BLaER1 treated with 17β-estradiol and CSF1 and Interleukin-3, amounts not matched to agents 10 nM and 100 nM (cell line): ENCODE data around the gene TRIM40.

Experiments
- H3K27ac ChIP-seq, 11 experiments: shearing (Covaris generic); formaldehyde crosslinking; 2 replicates each; pipeline ENCODE4 v1.8.1; 2022
- H3K27me3 ChIP-seq, 11 experiments: shearing (Covaris generic); formaldehyde crosslinking; 2 replicates each; pipeline ENCODE4 v1.8.1; 2022
- H3K36me3 ChIP-seq, 11 experiments: shearing (Covaris generic); formaldehyde crosslinking; 2 replicates each; pipeline ENCODE4 v1.8.1; 2022
- H3K4me1 ChIP-seq, 10 experiments: shearing (Covaris generic); formaldehyde crosslinking; 2 replicates each; pipeline ENCODE4 v1.8.1; 2022
- H3K4me2 ChIP-seq, 11 experiments: shearing (Covaris generic); formaldehyde crosslinking; 2 replicates each; pipeline ENCODE4 v1.8.1; 2022
- H3K4me3 ChIP-seq, 10 experiments: shearing (Covaris generic); formaldehyde crosslinking; 2 replicates each; pipeline ENCODE4 v1.8.1; 2022
- H3K9ac ChIP-seq, 11 experiments: shearing (Covaris generic); formaldehyde crosslinking; 2 replicates each; pipeline ENCODE4 v1.8.1; 2022
- H3K9me3 ChIP-seq, 11 experiments: shearing (Covaris generic); formaldehyde crosslinking; replicated peaks in 1 of 11; 2 replicates each; pipeline ENCODE4 v1.8.1; 2022
- H4K20me1 ChIP-seq, 11 experiments: shearing (Covaris generic); formaldehyde crosslinking; 2 replicates each; pipeline ENCODE4 v1.8.1; 2022
- Cebpa-rat ChIP-seq, 11 experiments: shearing (Covaris generic); IDR thresholded peaks; 2 replicates each; pipeline ENCODE4 v1.8.1; 2022

Gene TRIM40

GRCh38 chr6:30157999-30158398 lies 22.1 kb downstream of the TRIM40 start:
- Histone ChIP-seq H3K36me3 (no peaks in the 10 kb centered on the region), H3K4me2 (peak overlapping the region in 5 of 11 experiments; percentile 2 to 33 (median 28); a peak in 6 of 22 replicates), H4K20me1 (no peaks in the 10 kb centered on the region), H3K9me3 (no peaks in the 10 kb centered on the region), H3K27ac (no peak overlapping the region), H3K27me3 (no peaks in the 10 kb centered on the region), H3K9ac (no peak overlapping the region), H3K4me1 (peaks cover 1 to 15% (median 6%) of the 10 kb centered on the region in 10 experiments; a peak in 19 of 20 replicates), H3K4me3 (no peak overlapping the region)
- TF ChIP-seq Cebpa-rat (IDR thresholded peaks at IDR 0.05) = no peak

GRCh38 chr6:30158475-30159040 lies 22.6 kb downstream of the TRIM40 start:
- Histone ChIP-seq H3K4me1 (peaks cover 6 to 21% (median 10%) of the 10 kb centered on the region in 10 experiments; a peak in 19 of 20 replicates), H3K4me3 (no peak overlapping the region), H3K4me2 (peak overlapping the region in 5 of 11 experiments; percentile 2 to 33 (median 28); a peak in 4 of 22 replicates), H4K20me1 (no peaks in the 10 kb centered on the region), H3K9me3 (no peaks in the 10 kb centered on the region), H3K9ac (no peak overlapping the region), H3K27me3 (no peaks in the 10 kb centered on the region), H3K27ac (no peak overlapping the region), H3K36me3 (no peaks in the 10 kb centered on the region)
- no peak for TF ChIP-seq Cebpa-rat (IDR thresholded peaks at IDR 0.05)

GRCh38 chr6:30160008-30160784 lies 24.3 kb downstream of the TRIM40 start:
- TF ChIP-seq Cebpa-rat (IDR thresholded peaks at IDR 0.05) = no peak
- peaks cover 6 to 22% (median 11%) of the 10 kb centered on the region in 10 experiments; a peak in 19 of 20 replicates for H3K4me1 ChIP-seq
- no peaks in the 10 kb centered on the region for H4K20me1 ChIP-seq
- H3K4me2 ChIP-seq = no peak overlapping the region
- H3K27ac ChIP-seq = no peak overlapping the region
- no peak overlapping the region for H3K4me3 ChIP-seq
- no peaks in the 10 kb centered on the region for H3K27me3 ChIP-seq
- no peak overlapping the region for H3K9ac ChIP-seq
- no peaks in the 10 kb centered on the region for H3K9me3 ChIP-seq
- no peaks in the 10 kb centered on the region for H3K36me3 ChIP-seq

- H3K4me2 ChIP-seq = no peak within 1 kb of the TSS
- no peak within 1 kb of the TSS for H3K27ac ChIP-seq
- H4K20me1 ChIP-seq = no peaks in the 10 kb centered on the region
- no peaks in the 10 kb centered on the region for H3K9me3 ChIP-seq
- no peaks in the 10 kb centered on the region for H3K27me3 ChIP-seq
- H3K36me3 ChIP-seq = no peaks in the 10 kb centered on the region
- H3K4me3 ChIP-seq = no peak within 1 kb of the TSS
- no peak for TF ChIP-seq Cebpa-rat (IDR thresholded peaks at IDR 0.05)
- H3K4me1 ChIP-seq = peaks cover 6 to 22% (median 11%) of the 10 kb centered on the region in 10 experiments; a peak in 19 of 20 replicates
- no peak within 1 kb of the TSS for H3K9ac ChIP-seq
These were observed 25.0 kb downstream of the TRIM40 start, which contains the start of gene TRIM10 for GRCh38 chr6:30160785-30161531. TSS of gene TRIM10 (minus strand) at chr6:30161211. CDS start at chr6:30160858, 353 bp downstream.

GRCh38 chr6:30162265-30163089 lies 26.5 kb downstream of the TRIM40 start:
- Histone ChIP-seq H3K4me3 (no peak overlapping the region), H3K9ac (no peak overlapping the region), H4K20me1 (no peaks in the 10 kb centered on the region), H3K4me2 (peak overlapping the region in 8 of 11 experiments; percentile 8 to 46 (median 34); a peak in 8 of 22 replicates), H3K4me1 (peaks cover 6 to 21% (median 10%) of the 10 kb centered on the region in 10 experiments; a peak in 19 of 20 replicates), H3K27me3 (no peaks in the 10 kb centered on the region), H3K9me3 (no peaks in the 10 kb centered on the region), H3K36me3 (no peaks in the 10 kb centered on the region), H3K27ac (no peak overlapping the region)
- TF ChIP-seq Cebpa-rat (IDR thresholded peaks at IDR 0.05) = no peak

GRCh38 chr6:30163090-30163917 lies 27.4 kb downstream of the TRIM40 start, which contains the start of gene TRIM15:
TSS of gene TRIM15 (plus strand) at chr6:30163546. CDS start at chr6:30163685, 139 bp downstream.
- no peak for TF ChIP-seq Cebpa-rat (IDR thresholded peaks at IDR 0.05)
- Histone ChIP-seq H3K27ac (no peak within 1 kb of the TSS), H3K4me1 (peaks cover 2 to 13% (median 8%) of the 10 kb centered on the region in 10 experiments; a peak in 18 of 20 replicates), H3K9ac (no peak within 1 kb of the TSS), H3K4me3 (no peak within 1 kb of the TSS), H3K36me3 (no peaks in the 10 kb centered on the region), H4K20me1 (no peaks in the 10 kb centered on the region), H3K9me3 (no peaks in the 10 kb centered on the region), H3K27me3 (no peaks in the 10 kb centered on the region), H3K4me2 (peak within 1 kb of the TSS in 10 of 11 experiments; percentile 8 to 46 (median 32); a peak in 15 of 22 replicates)

- Histone ChIP-seq H3K36me3 (no peaks in the 10 kb centered on the region), H3K9ac (no peak overlapping the region), H3K27me3 (no peaks in the 10 kb centered on the region), H3K4me2 (0 out of 22 replicates have a peak overlapping the region, but pooled peaks of 1 of the 11 experiments have one; percentile 22), H3K9me3 (no peaks in the 10 kb centered on the region), H3K27ac (no peak overlapping the region), H3K4me1 (peaks cover 0 to 10% (median 8%) of the 10 kb centered on the region in 10 experiments; a peak in 15 of 20 replicates), H3K4me3 (no peak overlapping the region), H4K20me1 (no peaks in the 10 kb centered on the region)
- no peak for TF ChIP-seq Cebpa-rat (IDR thresholded peaks at IDR 0.05)
These were observed 28.1 kb downstream of the TRIM40 start for GRCh38 chr6:30163918-30164654.
